HFFc6 (cell line): ENCODE results near the gene OPN1MW3. TPM values are rescaled to one million over a fixed set of nuclear protein-coding genes. Genes with fewer than 3 reads are reported as not detected.
"Not testable (repeated sequence)": the region's sequence is repeated elsewhere in the genome, so short reads cannot be mapped to it uniquely, and the experiment has no call there.

Source experiments
- DNase-seq: peaks from one replicate; pipeline ENCODE4 v3.0.0-alpha.2; 2018
- H3K27ac Mint-ChIP-seq: 2 replicates; pipeline ENCODE4 v1.8.0; 2020; ENCODE audit warnings: mild to moderate bottlenecking, mixed read lengths
- H3K27me3 Mint-ChIP-seq: 2 replicates; pipeline ENCODE4 v1.8.0; 2021; ENCODE audit warnings: mild to moderate bottlenecking, moderate library complexity, mixed read lengths; ENCODE audit not compliant: insufficient read depth
- H3K36me3 Mint-ChIP-seq: 2 replicates; pipeline ENCODE4 v1.8.0; 2021; ENCODE audit warnings: low read depth, mixed read lengths
- H3K4me1 Mint-ChIP-seq: 2 replicates; pipeline ENCODE4 v1.8.0; 2020; ENCODE audit warnings: low read depth, mixed read lengths
- H3K4me3 Mint-ChIP-seq: 2 replicates; pipeline ENCODE4 v1.8.0; 2020; ENCODE audit warnings: mild to moderate bottlenecking, moderate library complexity, mixed read lengths
- H3K9me3 Mint-ChIP-seq: 2 replicates; pipeline ENCODE4 v1.8.0; 2020; ENCODE audit warnings: mild to moderate bottlenecking, mixed read lengths
- CTCF ChIP-seq: fragments of 200-600 bp; sonication (generic); IDR thresholded peaks from 2 replicates; pipeline ENCODE4 v1.5.0; 2021; ENCODE audit warnings: antibody characterized with exemption, mild to moderate bottlenecking
- total RNA-seq, 6 experiments: library from RNA; stranded (reverse); fragmentation: NEBNext Ultra II Directional; extraction: Animal tissue kit (Norgen Biotek cat#: 25700); gene quantifications; 2 replicates in 1 of 6; 3 replicates in 5 of 6; pipeline ENCODE4 v1.2.3, GENCODE V29; 2021

Gene OPN1MW3
- total RNA-seq, 6 experiments from 2014 or later, result not detected

GRCh38 chrX:154296731-154297130, 39.3 kb downstream of the OPN1MW3 start:
- H3K36me3 Mint-ChIP-seq, result no peaks in the 10 kb centered on the region
- no peaks in the 10 kb centered on the region for H3K9me3 Mint-ChIP-seq
- DNase-seq, result no peak
- H3K4me1 Mint-ChIP-seq, result no peaks in the 10 kb centered on the region
- no peak for TF ChIP-seq CTCF
- peaks cover 15% of the 10 kb centered on the region for H3K27me3 Mint-ChIP-seq
- no peak overlapping the region for H3K27ac Mint-ChIP-seq
- H3K4me3 Mint-ChIP-seq, result no peak overlapping the region

GRCh38 chrX:154298312-154298711, 40.9 kb downstream of the OPN1MW3 start:
- Mint-ChIP-seq H3K4me3 (no peak overlapping the region), H3K36me3 (no peaks in the 10 kb centered on the region), H3K4me1 (no peaks in the 10 kb centered on the region), H3K27ac (no peak overlapping the region), H3K27me3 (peaks cover 15% of the 10 kb centered on the region), H3K9me3 (no peaks in the 10 kb centered on the region)
- DNase-seq, result no peak
- TF ChIP-seq CTCF, result no peak

GRCh38 chrX:154300816-154301215, 43.4 kb downstream of the OPN1MW3 start:
- Mint-ChIP-seq H3K9me3 (no peaks in the 10 kb centered on the region), H3K27me3 (peaks cover 18% of the 10 kb centered on the region)

GRCh38 chrX:154302998-154303397, 45.6 kb downstream of the OPN1MW3 start:
- H3K27ac Mint-ChIP-seq, result not testable (repeated sequence)

More at GRCh38 chrX:154300816-154301215, 43.4 kb downstream of the OPN1MW3 start:
- H3K4me1 Mint-ChIP-seq, result no peaks in the 10 kb centered on the region
- H3K4me3 Mint-ChIP-seq, result no peak overlapping the region
- no peak overlapping the region for H3K27ac Mint-ChIP-seq
- no peak for DNase-seq
- TF ChIP-seq CTCF, result no peak
- no peaks in the 10 kb centered on the region for H3K36me3 Mint-ChIP-seq

GRCh38 chrX:154303476-154303875, 46.1 kb downstream of the OPN1MW3 start:
- H3K36me3 Mint-ChIP-seq, result no peaks in the 10 kb centered on the region
- H3K27me3 Mint-ChIP-seq, result peaks cover 13% of the 10 kb centered on the region
- H3K4me1 Mint-ChIP-seq, result no peaks in the 10 kb centered on the region
- no peak overlapping the region for H3K4me3 Mint-ChIP-seq
- DNase-seq, result no peak
- no peak for TF ChIP-seq CTCF
- no peaks in the 10 kb centered on the region for H3K9me3 Mint-ChIP-seq
- H3K27ac Mint-ChIP-seq, result no peak overlapping the region

More at GRCh38 chrX:154302998-154303397, 45.6 kb downstream of the OPN1MW3 start:
- not testable (repeated sequence) for H3K36me3 Mint-ChIP-seq, H3K9me3 Mint-ChIP-seq, H3K4me1 Mint-ChIP-seq, DNase-seq, H3K4me3 Mint-ChIP-seq
- H3K27me3 Mint-ChIP-seq, result peaks cover 14% of the 10 kb centered on the region

GRCh38 chrX:154304846-154305245, 47.5 kb downstream of the OPN1MW3 start:
- peaks cover 8% of the 10 kb centered on the region for H3K27me3 Mint-ChIP-seq

More at GRCh38 chrX:154304846-154305245, 47.5 kb downstream of the OPN1MW3 start:
- H3K27ac Mint-ChIP-seq, result no peak overlapping the region
- no peak overlapping the region for H3K4me3 Mint-ChIP-seq
- H3K4me1 Mint-ChIP-seq, result no peaks in the 10 kb centered on the region
- TF ChIP-seq CTCF, result no peak
- DNase-seq, result no peak
- no peaks in the 10 kb centered on the region for H3K36me3 Mint-ChIP-seq
- H3K9me3 Mint-ChIP-seq, result no peaks in the 10 kb centered on the region
